Stimulated activated naive CD8-positive, alpha-beta T cell treated with anti-CD3 and anti-CD28 coated beads, Interleukin-15, Interleukin-2, amounts not matched to agents 100 U/mL and 50 U/mL, for 24 hours (primary cell): ENCODE results near the gene HMGB1.

Experiments used
- ATAC-seq: fragments of 150-1000 bp; cut with Tn5 transposase; one replicate; pipeline ENCODE4 v1.10.0; 2021
- DNase-seq: peaks from one replicate; pipeline ENCODE4 v3.0.0; 2021

Gene HMGB1

GRCh38 chr13:30429721-30430694 lies 35.7 kb downstream of the HMGB1 start:
- ATAC-seq (peak; percentile 96), DNase-seq (no peak)

- ATAC-seq (no peak), DNase-seq (no peak)
Measured at GRCh38 chr13:30429235-30429634, 36.5 kb downstream of the HMGB1 start.

GRCh38 chr13:30423891-30424290 lies 41.8 kb downstream of the HMGB1 start:
- ATAC-seq, result no peak
- DNase-seq, result no peak

GRCh38 chr13:30422054-30422839 lies 43.5 kb downstream of the HMGB1 start, which contains the start of gene UBE2L5:
Gene UBE2L5 (plus strand): TSS chr13:30422493. CDS start chr13:30427991, 5,498 bp downstream.
- DNase-seq, result peak; percentile 79

GRCh38 chr13:30421093-30422053 lies 44.4 kb downstream of the HMGB1 start:
- peak; percentile 43 for DNase-seq
- peak; percentile 38 for ATAC-seq

More at GRCh38 chr13:30422054-30422839, 43.5 kb downstream of the HMGB1 start, which contains the start of gene UBE2L5:
- peak; percentile 91 for ATAC-seq

- ATAC-seq (no peak), DNase-seq (no peak)
Measured at GRCh38 chr13:30418717-30419459, 46.8 kb downstream of the HMGB1 start.

GRCh38 chr13:30418075-30418716 lies 47.5 kb downstream of the HMGB1 start:
- ATAC-seq, result no peak
- no peak for DNase-seq

GRCh38 chr13:30416471-30416870 lies 49.3 kb downstream of the HMGB1 start:
- no peak for DNase-seq
- no peak for ATAC-seq

GRCh38 chr13:30415430-30416030 lies 50.2 kb downstream of the HMGB1 start:
- DNase-seq (no peak), ATAC-seq (no peak)

- DNase-seq, result no peak
- ATAC-seq, result no peak
Measured at GRCh38 chr13:30413842-30414241, 51.9 kb downstream of the HMGB1 start.

GRCh38 chr13:30412346-30412745 lies 53.4 kb downstream of the HMGB1 start:
- ATAC-seq (no peak), DNase-seq (no peak)

GRCh38 chr13:30410705-30411125 lies 55.0 kb downstream of the HMGB1 start:
- DNase-seq (no peak), ATAC-seq (no peak)

GRCh38 chr13:30409886-30410704 lies 55.6 kb downstream of the HMGB1 start:
- DNase-seq (no peak), ATAC-seq (no peak)

GRCh38 chr13:30408319-30409101 lies 57.2 kb downstream of the HMGB1 start:
- DNase-seq (peak; percentile 93), ATAC-seq (peak; percentile 96)

GRCh38 chr13:30406779-30407416 lies 58.8 kb downstream of the HMGB1 start:
- no peak for ATAC-seq
- no peak for DNase-seq
